Activated CD4-positive, alpha-beta T cell treated with anti-CD3 and anti-CD28 coated beads, Interleukin-2, amount 50 U/mL, for 24 hours (primary cell): ENCODE measurements around the gene CNOT8.
"Not testable (repeated sequence)": the region's sequence is repeated elsewhere in the genome, so short reads cannot be mapped to it uniquely, and the experiment has no call there.

Experiments used
- DNase-seq, 2 donors: peaks; one replicate each; pipeline ENCODE4 v3.0.0-alpha.2; 2020; ENCODE audit warnings: low read depth in 1 of 2, low spot score in 1 of 2

CNOT8 gene

DNA sequence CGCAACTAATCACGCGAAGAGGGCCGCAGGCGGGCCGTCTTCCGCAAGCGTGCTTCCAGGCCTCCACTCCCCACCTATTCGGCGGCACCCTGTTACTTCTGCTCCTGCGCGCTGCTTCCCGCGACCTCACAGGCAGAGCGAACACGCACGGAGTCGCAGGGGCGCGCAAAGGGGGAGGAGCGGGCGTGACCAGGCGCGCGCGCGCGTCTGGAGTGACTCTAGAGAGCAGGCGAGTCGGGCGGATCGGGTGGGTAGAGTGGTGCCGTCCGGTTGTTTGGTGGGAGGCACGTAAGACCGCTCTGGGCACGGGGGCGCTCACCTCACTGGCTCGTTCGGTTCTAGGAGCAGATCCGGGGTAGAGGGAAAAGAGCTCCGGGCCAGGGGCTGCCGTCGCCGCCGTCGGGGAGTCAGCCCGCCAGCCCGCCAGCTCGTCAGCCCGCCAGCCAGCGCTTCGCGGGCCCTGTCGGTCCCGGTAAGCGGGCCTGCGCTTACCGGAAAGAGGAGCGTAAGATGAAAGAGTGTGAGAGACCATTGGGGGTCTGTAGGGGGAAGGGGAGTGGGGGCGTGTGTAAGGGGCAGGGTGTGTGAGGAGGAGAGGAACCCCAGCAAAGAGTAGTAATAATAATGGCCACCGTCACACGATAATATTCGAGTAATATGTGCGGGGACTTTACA is at the start of gene CNOT8:
CNOT8 (plus strand) TSS at position 331 of the 675 bp plus-strand sequence. CDS start 4,652 bp downstream, outside the sequence.
- DNase-seq = peak; percentile 95 to 97

DNA sequence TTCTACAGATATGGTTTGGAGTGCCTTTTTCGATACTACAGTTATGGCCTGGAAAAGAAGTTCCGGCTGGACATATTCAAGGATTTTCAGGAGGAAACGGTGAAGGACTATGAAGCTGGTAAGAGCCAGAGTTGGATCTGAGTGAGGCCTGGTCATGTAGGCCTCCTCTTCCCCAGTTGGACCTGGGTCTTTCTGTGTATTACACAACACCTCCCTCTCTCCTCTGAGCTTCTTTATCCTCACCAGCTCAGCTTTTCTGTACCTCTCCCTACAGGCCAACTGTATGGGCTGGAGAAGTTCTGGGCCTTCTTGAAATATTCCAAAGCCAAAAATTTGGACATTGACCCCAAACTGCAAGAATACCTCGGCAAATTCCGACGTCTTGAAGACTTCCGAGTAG is 47.2 kb upstream of the CNOT8 start:
- no peak for DNase-seq

DNA sequence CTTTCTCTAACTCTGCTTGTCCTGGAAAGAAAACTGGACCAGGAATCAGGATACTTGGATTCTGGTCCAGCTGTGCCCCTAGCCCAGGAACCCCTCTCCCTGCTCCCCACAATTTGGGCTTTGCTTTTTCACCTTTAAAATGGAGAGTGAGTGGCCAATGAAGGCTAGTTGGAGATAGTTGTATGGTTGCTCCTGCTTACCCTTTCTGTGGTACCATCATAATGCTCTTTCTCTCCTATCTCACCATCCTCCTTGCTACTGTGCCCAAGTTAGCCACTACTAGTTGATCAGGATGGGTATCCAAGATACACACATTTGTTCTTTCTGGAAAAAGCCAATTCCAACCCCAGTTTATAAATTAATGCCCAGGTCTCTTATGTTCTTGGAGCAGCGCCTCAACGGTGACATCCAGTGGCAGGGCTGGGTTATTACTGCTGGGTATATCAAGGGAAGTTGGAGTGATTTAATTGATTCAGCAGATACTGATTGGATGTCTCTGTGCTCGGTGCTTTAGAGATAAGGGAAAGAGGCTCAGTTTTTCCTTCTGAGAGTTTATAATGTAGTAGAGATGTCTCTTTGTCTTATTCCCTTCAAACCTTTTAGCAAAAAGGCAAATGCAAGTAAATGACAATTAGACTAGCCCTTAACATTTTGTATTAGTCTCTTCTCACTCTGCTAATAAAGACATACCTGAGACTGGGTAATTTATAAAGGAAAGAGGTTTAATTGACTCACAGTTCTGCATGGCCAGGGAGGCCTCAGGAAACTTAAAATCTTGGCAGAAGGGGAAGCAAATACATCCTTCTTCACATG is 46.6 kb upstream of the CNOT8 start:
- peak; percentile 32 for DNase-seq

DNA sequence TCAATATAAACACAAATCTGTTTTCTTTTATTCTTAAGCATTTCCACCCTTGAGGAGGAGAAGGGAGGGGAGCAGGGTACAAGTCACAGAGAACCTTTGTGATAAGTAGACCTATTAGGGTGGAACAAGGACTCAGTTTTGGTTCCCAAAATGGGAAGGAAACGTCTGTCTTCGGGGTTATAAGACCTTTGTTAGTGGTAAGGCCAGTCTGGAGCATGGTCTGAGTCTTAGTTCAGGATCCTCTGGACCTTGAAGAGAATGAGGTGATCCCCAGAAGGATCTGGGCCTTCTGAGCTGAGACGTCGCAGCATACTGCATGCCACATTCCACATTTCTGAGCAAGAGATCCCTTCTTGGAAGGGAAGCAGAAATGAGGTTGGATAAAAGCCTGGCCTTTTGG is 45.3 kb upstream of the CNOT8 start:
- DNase-seq = no peak

DNA sequence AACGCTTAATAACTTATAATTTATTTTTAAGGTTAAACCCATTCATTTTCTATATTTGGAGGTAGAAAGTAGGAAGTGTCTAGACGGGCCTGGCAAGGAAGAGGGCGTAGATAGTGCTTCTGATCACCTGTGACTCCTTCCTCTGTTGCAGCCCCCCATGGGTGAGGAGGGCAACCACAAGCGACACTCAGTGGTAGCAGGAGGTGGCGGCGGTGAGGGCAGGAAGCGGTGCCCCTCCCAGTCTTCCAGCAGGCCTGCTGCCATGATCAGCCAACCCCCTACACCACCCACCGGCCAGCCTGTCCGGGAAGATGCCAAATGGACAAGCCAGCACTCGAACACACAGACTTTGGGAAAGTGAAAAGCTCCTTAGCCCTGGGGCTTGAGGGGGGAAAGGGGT is 44.7 kb upstream of the CNOT8 start:
- DNase-seq = no peak

DNA sequence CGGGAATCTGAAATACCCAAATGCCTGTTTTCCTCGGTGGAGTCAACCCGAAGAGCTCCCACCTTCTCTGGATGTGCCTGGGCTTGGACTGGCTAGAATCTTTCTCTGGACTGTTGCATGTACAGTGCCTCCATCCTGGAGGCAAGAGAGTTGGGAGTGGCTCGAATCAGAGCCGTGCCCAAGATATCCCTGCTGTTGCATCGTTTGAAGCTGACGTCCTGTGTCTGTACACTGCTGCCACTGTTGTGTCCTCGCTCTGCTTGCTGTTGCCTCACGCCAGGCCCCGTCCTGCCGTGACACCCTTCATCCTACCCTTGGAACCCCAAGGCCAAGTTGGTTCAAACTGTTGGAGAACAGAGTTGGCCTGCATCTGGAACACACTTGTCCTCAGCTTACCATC is 43.4 kb upstream of the CNOT8 start:
- no peak for DNase-seq

DNA sequence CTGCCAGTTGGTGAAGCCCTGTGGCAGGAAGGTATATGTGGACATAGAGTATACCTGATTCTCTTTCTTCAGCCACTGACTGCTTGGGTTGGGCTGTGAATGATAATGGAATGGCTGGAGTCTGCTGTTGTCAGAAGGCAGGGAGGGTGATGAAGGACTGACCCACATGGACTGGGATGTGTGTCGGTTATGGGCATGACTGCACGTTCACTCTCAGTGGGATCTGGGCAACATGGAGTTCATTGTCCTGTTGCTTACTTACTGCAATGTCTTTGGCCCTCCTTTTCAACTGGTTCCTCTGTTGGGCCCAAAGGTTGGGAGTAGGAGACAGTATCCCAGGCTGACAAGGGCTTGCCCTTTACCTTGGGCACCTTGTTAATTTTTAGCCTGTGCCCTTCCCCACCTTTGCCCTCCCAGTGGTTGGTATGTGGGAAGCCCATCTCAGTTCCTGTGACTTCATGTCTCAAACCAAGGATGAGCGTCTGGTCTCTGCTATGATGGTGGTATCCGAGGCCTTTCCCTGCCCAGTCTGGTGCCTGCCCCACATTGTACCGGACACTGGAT is 42.7 kb upstream of the CNOT8 start:
- no peak for DNase-seq

DNA sequence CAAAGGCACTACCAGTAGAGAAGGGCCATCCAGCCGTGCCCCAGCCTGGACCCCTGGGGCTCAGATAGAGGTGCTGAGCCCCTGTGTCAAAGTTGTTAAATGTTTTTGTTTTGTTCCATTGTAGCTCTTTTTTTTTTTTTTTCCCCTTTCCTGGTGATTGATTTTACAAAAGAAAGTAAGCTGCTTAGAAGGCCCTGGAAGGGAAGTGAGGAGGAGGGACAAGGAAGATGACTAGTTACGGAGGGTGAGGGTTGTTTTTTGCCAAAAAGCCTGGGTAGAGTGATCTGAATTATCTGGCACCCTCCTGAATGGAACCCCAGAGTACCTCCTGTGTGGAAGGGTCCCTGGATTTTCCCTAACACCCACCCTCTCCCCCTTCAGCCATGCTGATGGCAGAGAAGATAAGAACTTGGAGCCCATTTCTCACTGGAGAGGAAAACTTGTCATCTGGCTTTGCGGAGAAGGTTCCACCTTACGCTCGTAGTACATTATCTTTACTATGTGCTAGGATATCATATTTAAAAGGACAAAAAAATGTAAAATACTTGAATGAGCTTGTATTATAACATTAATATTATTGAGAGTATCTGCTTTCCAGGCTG is 41.4 kb upstream of the CNOT8 start:
- no peak for DNase-seq

DNA sequence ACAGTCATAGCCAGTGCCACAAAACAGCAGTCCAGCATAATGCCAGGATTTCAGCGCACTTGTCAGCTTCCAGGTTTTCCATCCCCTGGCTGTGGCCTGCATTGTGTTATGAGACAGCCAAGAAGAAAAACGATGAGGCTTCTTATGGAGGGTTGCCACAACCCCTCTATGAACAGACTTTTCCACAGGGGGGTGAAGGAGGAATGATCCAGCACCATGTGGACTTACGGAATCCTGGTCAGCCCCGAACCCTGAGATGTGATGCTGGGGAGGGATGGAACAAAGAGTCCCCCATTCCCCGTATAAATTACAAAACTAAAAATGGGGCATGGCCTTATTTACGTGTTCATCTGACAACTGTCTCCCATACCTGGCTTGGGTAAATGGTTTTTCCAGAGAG is 40.6 kb upstream of the CNOT8 start:
- DNase-seq = no peak

DNA sequence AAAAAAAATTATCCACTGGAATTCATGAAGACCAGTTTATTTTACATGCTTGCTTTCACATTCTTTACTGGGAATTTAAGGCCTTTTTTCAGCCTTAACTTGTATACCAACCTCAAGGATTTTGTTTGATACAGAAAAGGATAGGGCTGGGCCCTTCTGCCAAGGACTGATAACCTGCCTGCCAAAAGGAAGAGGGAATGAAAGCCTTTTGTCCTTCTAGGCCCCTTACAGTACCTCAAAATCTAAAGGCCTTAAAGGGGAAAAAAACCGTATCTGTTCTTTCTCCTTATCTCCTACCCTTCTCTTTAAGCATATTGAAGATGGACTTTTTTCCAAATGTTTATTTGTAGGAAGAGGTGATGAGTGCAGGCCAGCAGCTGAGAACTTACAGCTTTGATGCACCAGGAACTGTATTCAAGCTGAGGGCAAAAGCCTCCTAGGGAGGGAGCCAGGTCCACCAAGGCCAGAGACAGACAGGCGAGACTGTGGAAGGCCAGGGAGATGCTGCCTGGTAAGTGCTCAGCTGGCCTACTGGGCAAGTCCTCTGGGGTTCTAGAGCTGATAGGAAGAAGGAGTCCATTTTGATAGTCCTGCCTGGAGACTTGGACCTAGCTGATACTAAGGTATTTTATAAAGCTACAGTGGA is 39.8 kb upstream of the CNOT8 start:
- no peak for DNase-seq

DNA sequence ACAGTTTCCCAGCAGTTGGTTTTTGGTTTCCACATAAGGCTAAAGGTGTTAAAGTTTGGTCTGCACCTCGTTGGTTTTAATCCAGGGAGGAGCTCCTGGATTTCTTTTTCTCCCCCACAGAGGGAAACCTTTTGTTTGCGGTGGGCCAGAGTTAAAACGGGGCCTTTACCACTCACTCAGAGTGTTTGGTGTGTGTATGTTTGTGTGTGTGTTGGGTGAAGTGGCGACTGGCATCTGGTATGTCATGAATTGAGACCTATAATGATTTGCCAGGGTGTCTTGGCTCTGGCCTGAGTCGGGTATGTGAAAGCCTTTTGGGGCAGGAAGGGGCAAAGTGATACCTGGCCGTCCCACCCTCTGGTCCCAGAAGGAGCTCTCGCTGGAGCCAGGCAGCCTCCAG is 38.9 kb upstream of the CNOT8 start:
- no peak for DNase-seq

DNA sequence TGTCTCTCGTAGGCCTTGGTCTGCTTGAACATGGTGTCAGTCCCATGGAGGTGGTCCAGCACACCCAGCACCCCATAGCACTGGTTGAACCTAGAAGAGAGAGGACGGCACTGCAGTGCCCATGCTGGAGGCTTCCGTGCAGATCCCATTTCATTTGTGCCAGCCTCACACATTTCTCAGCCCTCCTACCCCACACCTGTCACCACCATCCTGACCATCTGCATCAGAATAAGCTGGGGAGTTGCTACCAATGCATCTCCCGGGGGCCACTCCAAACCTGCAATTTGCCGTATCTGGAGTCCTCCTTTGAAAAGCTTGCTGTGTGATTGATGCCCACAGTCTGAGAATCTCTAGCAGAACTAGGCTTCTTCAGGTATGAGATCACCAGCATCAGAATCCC is 38.0 kb upstream of the CNOT8 start:
- DNase-seq = no peak

DNA sequence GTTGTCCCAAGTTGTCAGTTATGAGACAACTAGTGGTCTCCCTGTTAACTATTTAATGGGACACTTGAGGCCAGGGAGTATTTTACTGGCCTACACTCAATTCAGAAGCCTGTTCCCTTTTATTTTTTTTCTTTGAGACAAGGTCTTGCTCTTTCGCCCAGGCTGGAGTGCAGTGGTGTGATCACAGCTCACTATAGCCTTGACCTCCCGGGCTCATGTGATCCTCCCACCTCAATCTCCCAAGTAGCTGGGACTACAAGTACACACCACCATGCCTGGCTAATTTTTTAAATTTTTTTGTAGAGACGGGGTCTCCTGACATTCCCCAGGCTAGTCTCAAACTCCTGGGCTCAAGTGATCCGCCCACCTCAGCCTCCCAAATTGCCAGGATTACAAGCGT is 35.5 kb upstream of the CNOT8 start:
- DNase-seq = not testable (repeated sequence)

DNA sequence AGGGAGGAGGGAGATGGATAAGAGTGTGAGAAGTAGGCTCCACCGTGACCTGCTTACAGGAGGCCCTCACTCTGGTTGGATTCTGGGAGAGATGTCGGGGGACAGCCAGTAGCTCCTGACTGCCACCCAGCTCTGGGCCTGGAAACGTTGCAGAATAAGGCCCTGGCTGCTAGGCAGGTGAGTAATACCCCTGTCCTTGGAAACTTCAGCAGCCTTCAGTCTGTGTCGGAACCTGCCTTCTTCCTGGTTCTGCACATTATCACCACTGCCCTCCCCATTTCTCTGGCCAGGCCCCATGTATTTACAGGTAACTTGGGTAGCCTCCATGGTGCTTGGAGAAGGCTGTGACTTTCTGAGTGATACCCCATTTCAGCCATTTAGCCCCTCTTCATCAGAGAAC is 34.8 kb upstream of the CNOT8 start:
- DNase-seq = no peak

DNA sequence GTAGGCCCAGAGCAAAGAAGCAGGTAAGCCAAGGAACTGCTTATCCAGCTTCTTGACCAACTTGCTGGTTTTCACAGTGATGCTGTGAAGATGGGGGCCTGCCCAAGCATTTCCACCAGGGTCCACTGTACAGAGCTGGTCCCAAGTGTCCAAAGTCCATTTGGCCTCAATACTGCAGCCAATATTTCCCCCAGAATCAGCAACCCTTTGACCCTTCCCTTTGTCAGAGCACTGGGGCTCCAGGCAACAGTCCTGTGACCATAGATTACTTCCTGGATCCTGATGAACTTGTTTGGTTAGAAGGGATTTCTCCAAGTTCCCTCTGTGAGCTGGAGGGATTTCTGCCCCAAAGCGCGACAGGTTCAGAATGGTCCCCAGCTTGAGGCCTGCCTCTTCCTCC is 34.4 kb upstream of the CNOT8 start:
- no peak for DNase-seq

DNA sequence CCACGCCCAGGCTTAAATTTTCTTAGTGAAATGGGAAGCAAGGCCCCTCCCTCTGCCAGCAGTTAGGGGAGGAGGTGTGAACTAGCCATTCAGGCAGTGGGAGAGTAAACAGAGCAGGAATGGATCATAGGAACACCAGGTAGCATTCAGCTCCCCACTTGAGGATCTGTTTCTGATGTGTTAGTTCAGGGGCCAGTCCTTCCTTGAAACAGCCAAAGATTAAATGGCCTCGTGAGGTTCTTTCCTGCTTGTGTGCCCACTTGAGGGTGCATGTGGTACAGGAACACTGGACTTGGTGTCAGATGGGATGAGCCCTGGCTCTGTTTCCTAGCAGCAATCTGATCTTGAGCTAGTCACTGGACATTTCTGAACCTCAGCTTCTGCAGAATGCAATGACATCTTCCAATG is 29.2 kb upstream of the CNOT8 start:
- no peak for DNase-seq

DNA sequence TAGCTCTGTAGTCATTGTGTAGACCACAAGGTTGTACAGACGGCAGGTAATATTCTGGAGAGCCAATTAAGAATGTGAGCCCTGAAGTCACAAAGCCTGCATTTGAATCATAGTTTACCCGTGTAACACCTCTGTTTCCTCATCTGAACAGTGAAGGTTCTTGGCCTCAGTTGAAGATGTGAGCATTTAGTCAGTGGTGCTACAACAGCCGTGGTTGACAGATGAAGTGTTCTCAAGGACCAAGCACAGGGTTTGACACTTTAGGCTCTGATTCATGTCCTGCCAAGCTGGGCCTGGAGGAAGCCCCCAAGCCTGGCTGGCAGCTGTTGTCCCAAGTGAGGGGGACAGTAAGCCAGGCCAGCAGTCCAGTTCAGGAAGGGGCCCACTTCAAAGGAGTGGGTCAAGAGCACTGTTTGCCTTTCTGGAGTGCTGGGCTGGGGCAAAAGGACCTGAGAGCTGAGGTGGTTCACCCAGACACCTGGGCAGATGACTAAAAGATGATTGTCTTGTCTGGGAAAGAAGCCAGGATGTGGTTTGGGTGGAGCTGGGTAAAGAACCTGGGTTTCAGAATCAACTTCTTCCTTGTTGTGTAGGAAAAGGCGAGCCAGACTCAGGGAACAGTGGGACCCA is 28.7 kb upstream of the CNOT8 start:
- DNase-seq = no peak

DNA sequence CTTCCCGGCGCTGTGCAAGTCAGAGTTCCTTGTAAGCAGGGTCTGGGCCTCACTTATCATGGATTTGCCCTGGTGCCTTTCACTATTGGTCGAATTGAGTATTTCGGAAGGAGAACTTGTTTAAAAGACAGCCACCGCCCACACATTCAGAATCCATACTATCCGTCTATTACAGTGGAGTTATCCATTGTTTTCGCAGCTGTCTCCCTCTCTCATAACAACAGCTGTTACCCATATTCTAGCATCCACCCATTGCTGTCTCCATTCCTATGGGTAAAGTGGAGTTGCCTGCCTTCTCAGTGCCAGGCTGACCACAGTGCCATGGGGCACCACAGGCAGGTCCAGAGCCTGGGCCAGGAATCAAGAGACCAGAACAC is 28.2 kb upstream of the CNOT8 start:
- no peak for DNase-seq

DNA sequence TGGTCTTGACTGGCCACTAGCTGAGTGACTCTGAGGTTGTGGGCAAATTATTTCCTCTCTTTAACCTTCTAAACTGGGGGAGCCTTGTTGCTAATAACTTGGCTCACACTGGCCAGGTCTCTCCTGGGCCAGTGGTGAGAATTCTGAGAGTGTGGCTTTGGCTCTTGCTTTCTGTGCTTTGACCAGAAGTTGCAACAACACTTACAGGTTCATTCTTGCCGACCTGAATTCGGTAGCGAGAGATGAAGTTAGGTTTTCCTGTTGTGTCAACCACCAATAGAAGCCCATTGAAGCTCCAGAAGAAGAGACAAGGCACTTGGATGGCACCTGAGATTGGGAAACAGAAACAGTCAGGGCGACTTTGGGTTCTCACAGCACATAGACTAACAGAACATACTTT is 27.8 kb upstream of the CNOT8 start:
- DNase-seq = no peak

DNA sequence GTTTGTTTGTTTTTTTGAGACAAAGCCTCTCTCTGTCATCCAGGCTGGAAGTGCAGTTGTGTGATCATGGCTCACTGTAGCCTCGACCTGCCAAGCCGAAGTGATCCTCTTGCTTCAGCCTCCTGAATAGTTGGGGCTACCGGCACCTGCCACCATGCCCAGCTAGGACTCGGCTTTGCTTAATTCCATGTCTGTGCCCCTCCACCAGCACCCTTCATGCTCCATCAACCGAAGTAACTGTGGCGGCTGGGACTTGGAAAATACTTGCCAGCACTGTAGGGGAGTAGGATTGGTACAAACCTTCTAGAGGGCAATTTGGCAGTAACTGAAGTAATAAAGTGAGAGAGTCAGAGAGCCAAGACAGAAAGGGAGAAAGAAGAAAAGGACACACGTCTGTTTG is 27.0 kb upstream of the CNOT8 start:
- DNase-seq = no peak

DNA sequence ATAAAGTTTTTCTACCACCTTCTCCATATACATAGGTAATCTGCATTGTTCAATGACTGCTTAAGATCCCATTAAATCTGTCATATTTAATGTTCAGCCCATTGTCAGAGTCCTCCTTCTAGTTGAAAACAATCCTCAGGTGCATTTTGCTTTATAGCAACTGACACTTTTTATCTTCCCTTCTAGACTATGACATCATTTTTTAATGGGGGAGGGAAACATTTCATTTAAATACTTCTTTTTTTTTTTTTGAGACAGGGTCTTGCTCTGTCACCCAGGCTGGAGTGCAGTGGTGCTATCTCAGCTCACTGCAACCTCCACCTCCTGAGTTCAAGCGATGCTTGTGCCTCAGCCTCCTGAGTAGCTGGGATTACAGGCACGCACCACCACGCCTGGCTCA is 25.6 kb upstream of the CNOT8 start:
- not testable (repeated sequence) for DNase-seq
